GM18520 (cell line): ENCODE measurements around the gene ZBTB7C.

Experiments
- ATAC-seq: cut with Tn5 transposase; IDR thresholded peaks from one replicate; pipeline ENCODE4 v1.9.1; 2021; ENCODE audit not compliant: unreplicated experiment

The ZBTB7C gene

GRCh38 chr18:48032876-48033789, 376.1 kb downstream of the ZBTB7C start:
- no peak for ATAC-seq

- no peak for ATAC-seq
These were observed 377.5 kb downstream of the ZBTB7C start for GRCh38 chr18:48031641-48032040.

GRCh38 chr18:48030616-48031480, 378.3 kb downstream of the ZBTB7C start:
- no peak for ATAC-seq

GRCh38 chr18:48029296-48029986, 379.7 kb downstream of the ZBTB7C start:
- no peak for ATAC-seq

GRCh38 chr18:48028696-48029095, 380.5 kb downstream of the ZBTB7C start:
- ATAC-seq, result no peak

GRCh38 chr18:48028081-48028480, 381.1 kb downstream of the ZBTB7C start:
- ATAC-seq, result no peak

GRCh38 chr18:48027401-48027963, 381.7 kb downstream of the ZBTB7C start:
- no peak for ATAC-seq

GRCh38 chr18:48026216-48026615, 383.0 kb downstream of the ZBTB7C start:
- ATAC-seq, result no peak

- ATAC-seq, result no peak
These were observed 384.1 kb downstream of the ZBTB7C start for GRCh38 chr18:48024881-48025660.

- ATAC-seq, result no peak
These were observed 385.1 kb downstream of the ZBTB7C start for GRCh38 chr18:48024009-48024512.

GRCh38 chr18:48023334-48024008, 385.7 kb downstream of the ZBTB7C start:
- ATAC-seq, result no peak

- ATAC-seq, result no peak
These were observed 386.5 kb downstream of the ZBTB7C start for GRCh38 chr18:48022531-48023329.

GRCh38 chr18:48022021-48022420, 387.2 kb downstream of the ZBTB7C start:
- ATAC-seq, result no peak

GRCh38 chr18:48021273-48021914, 387.8 kb downstream of the ZBTB7C start:
- ATAC-seq, result no peak

GRCh38 chr18:48020337-48021250, 388.6 kb downstream of the ZBTB7C start:
- ATAC-seq, result no peak

GRCh38 chr18:48019557-48020325, 389.4 kb downstream of the ZBTB7C start:
- no peak for ATAC-seq
